Duodenal mucosa (tissue), 2 donors: ENCODE measurements around the gene CERS3.

Experiments used
- H3K27ac ChIP-seq: one replicate; pipeline ENCODE4 v1.7.0; 2013; ENCODE audit warnings: low read depth, low read length
- H3K27me3 ChIP-seq, 2 donors: one replicate each; pipeline ENCODE4 v1.7.0; 2013; ENCODE audit warnings: low read length in 2 of 2, control low read depth in 1 of 2; ENCODE audit not compliant: insufficient read depth in 2 of 2, control insufficient read depth in 1 of 2
- H3K36me3 ChIP-seq, 2 donors: one replicate each; pipeline ENCODE4 v1.7.0; 2013; ENCODE audit warnings: low read length in 2 of 2, control low read depth in 1 of 2; ENCODE audit not compliant: insufficient read depth in 2 of 2, control insufficient read depth in 1 of 2
- H3K4me1 ChIP-seq, 2 donors: one replicate each; pipeline ENCODE4 v1.7.0; 2013; ENCODE audit warnings: low read length in 2 of 2, control low read depth in 1 of 2; ENCODE audit not compliant: insufficient read depth in 2 of 2, control insufficient read depth in 1 of 2
- H3K4me3 ChIP-seq, 2 donors: one replicate each; pipeline ENCODE4 v1.7.0; 2013; ENCODE audit warnings: low read length in 2 of 2, low read depth in 1 of 2
- H3K9ac ChIP-seq, 2 donors: one replicate each; pipeline ENCODE4 v1.7.0; 2013; ENCODE audit warnings: low read length in 2 of 2, low read depth in 1 of 2
- H3K9me3 ChIP-seq, 2 donors: one replicate each; pipeline ENCODE4 v1.7.0; 2013; ENCODE audit warnings: low read length in 2 of 2, control low read depth in 1 of 2; ENCODE audit not compliant: control insufficient read depth in 1 of 2

Gene CERS3

DNA sequence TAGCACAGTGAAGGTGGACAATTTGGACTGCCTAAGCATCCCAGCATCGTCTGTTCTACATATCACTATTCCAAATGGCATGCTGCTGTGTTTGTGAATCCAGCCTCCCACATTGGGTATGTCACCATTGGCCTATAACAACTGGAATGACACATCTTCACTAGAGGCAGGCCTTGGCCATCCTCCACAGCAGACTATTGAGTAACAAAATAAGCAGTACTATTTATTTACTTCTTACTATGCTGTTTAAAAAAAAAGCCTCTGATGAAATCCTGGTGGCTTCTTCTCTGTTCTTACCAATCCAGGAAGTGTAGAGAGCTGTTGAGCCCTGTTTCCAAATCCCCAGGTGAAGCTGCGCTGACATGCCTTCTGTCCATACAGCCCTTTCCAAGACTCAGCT, 30.6 kb upstream of the CERS3 start:
- Histone ChIP-seq H3K36me3 (no peaks in the 10 kb centered on the region), H3K4me3 (no peak overlapping the region), H3K27me3 (no peaks in the 10 kb centered on the region), H3K4me1 (no peaks in the 10 kb centered on the region), H3K27ac (no peak overlapping the region), H3K9me3 (no peaks in the 10 kb centered on the region), H3K9ac (no peak overlapping the region)

DNA sequence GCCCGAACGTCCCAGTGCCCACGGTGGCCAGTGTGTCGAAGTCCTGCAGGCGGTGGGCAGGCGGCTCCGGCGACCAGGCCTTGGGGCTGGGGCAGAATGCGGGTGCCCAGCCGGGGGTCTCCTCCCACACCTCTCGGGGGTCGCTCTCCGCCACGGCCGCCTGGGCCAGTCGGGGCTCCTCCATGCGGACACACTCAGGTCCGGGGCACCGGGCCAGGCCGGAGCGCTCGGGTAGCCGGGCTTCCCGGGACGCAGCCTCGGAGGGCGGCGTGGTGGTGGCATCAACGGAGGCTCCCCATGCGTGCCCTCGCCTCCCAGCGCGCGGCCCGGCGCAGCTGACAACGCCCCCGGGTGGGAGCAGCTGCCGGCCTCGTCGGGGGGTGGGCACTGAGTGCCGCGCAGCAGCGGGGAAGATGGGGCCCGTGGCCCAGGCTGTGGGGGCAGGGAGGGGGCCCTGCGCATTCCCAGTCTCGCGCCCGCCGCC, 30.1 kb upstream of the CERS3 start:
- Histone ChIP-seq H3K4me3 (no peak overlapping the region), H3K9ac (no peak overlapping the region), H3K27me3 (no peaks in the 10 kb centered on the region), H3K27ac (no peak overlapping the region), H3K36me3 (no peaks in the 10 kb centered on the region), H3K9me3 (no peaks in the 10 kb centered on the region), H3K4me1 (no peaks in the 10 kb centered on the region)

DNA sequence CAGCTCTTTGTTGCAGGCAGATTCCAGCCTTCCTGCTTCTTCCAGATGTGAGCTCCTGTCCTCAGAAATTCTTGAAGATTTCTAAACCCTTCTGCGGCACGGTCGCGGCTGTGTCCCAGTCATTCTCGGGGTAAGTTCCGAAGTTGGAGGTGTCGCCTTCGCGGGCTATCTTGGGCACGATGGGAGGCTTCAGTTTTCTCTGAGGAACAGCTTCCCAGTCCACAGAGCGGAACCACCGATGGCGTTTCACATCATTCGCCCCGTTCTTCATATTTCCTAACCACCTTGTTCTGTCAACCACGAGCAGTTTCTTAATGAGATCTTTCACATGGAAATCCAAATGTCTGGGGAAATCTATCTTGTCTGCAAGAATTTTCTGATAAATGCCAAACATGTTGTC, 24.7 kb upstream of the CERS3 start:
- Histone ChIP-seq H3K4me1 (no peaks in the 10 kb centered on the region), H3K9ac (no peak overlapping the region), H3K27ac (no peak overlapping the region), H3K36me3 (no peaks in the 10 kb centered on the region), H3K27me3 (no peaks in the 10 kb centered on the region), H3K4me3 (no peak overlapping the region), H3K9me3 (no peaks in the 10 kb centered on the region)

DNA sequence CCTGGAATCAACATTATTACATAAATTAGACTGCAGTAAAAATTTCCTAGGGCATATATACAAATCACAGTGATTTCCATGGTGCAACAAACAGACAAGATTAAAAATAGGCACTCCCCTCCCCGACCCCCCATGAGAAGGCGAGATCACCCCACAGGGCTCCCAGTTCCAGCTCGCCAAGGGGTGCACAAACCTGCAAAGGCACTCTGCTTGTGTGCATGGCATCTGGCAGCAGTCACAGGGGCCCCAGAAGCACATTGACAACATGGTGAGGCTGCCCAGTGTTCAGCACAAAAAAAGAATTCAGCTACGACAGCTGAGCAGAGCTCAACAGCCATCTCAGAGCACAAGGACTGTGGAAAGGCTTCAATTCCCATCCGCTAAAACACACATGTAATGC, 19.2 kb upstream of the CERS3 start:
- no peaks in the 10 kb centered on the region for H3K27me3 ChIP-seq
- no peak overlapping the region for H3K27ac ChIP-seq
- H3K9ac ChIP-seq = no peak overlapping the region
- H3K4me3 ChIP-seq = no peak overlapping the region
- H3K36me3 ChIP-seq = no peaks in the 10 kb centered on the region
- H3K4me1 ChIP-seq = no peaks in the 10 kb centered on the region
- no peaks in the 10 kb centered on the region for H3K9me3 ChIP-seq

DNA sequence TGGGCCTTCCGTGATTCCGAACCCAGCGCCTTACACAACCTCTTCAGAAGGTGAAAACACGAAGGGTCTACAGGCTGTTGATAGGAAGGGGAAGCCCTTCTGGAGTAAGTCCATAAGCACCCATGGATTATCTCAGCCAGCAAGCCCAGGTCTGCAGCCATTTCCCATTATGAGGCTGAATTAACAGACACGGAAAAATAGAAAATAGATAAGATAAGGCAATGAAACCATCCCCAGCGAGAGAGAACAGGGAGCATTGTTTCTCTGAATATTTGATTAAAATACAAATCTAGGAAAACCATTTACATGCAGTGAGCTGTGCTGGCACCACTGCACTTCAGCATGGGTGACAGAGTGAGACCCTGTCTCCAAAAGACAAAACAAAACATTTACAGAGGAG, 16.2 kb upstream of the CERS3 start:
- Histone ChIP-seq H3K9ac (no peak overlapping the region), H3K4me3 (no peak overlapping the region), H3K4me1 (no peaks in the 10 kb centered on the region), H3K36me3 (no peaks in the 10 kb centered on the region), H3K27ac (no peak overlapping the region), H3K9me3 (no peaks in the 10 kb centered on the region), H3K27me3 (no peaks in the 10 kb centered on the region)

DNA sequence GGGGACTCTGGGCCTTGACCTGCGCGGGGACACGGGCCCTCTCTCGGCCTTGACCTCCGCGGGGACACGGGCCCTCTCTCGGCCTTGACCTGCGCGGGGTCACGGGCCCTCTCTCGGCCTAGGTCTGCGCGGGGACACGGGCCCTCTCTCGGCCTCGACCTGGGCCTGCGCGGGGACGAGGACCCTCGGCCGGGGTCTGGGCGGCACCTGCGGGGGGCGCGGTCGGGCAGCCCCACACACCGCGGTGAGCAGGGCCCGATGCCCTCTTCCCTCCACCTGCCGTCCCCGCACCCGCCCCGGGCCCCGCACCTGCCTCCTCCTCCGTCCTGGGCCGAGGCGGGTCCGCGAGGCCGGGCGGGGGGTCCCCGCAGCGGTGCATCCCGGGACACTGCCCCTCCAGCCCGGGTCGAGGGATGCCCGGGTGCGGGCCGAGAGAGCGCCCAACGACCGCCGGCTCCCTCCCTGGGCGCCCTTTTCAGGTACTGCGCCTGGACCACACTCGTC, 15.6 kb upstream of the CERS3 start:
- Histone ChIP-seq H3K36me3 (no peaks in the 10 kb centered on the region), H3K27me3 (no peaks in the 10 kb centered on the region), H3K27ac (no peak overlapping the region), H3K9me3 (no peaks in the 10 kb centered on the region), H3K9ac (no peak overlapping the region), H3K4me1 (no peaks in the 10 kb centered on the region), H3K4me3 (no peak overlapping the region)

DNA sequence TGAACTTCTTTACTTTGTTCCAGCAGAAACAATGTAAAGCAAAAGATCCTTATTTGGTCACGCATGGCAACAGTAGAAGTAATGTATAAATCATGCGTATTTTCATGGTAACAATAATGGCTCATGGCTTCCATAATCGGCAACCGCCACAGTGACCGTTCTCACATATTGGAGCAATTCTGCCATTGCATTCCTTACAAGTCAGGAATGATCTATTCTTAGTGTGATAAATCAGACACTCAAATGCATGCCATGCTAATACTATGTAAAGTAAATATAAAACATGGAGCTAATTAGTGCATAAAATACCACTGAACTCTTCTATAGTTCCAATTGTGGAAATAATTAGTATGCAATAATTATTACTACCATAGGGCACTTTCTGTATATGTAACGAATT, 13.5 kb upstream of the CERS3 start:
- Histone ChIP-seq H3K9ac (no peak overlapping the region), H3K36me3 (no peaks in the 10 kb centered on the region), H3K27me3 (no peaks in the 10 kb centered on the region), H3K4me1 (no peaks in the 10 kb centered on the region), H3K27ac (no peak overlapping the region), H3K4me3 (no peak overlapping the region), H3K9me3 (no peaks in the 10 kb centered on the region)

DNA sequence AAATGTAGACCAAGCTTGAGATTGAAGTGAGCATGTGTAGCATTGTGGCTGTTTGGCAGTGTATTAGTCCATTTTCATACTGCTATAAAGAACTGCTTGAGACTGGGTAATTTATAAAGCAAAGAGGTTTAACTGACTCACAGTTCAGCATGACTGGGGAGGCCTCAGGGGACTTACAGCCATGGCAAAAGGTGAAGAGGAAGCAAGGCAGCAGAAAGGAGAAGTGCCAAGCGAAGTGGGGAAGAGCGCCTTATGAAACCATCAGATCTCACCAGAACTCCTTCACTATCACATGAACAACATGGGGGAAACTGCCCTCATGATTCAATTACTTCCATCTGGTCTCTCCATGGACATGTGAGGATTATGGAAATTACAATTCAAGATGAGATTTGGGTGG, 8.6 kb upstream of the CERS3 start:
- Histone ChIP-seq H3K36me3 (no peaks in the 10 kb centered on the region), H3K27ac (no peak overlapping the region), H3K27me3 (no peaks in the 10 kb centered on the region), H3K4me3 (no peak overlapping the region), H3K4me1 (no peaks in the 10 kb centered on the region), H3K9ac (no peak overlapping the region), H3K9me3 (no peaks in the 10 kb centered on the region)

DNA sequence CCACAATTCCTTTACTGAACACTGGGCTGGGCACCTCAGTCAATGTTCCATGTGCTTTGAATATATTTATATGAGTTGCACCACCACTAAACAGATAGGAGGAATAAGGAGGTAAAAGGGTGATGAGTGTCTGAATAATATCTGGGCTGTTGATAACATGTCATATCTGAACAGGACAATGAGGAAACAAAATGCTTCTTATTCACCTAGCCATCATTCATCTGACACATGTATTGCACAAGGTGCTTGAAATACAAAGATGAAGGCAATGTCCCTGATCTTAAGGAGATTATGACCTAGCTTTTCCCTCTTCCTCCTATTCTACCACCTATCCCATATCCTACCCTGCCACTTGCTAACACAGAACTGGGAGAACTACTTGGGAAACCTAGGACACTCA, 8.0 kb upstream of the CERS3 start:
- no peaks in the 10 kb centered on the region for H3K4me1 ChIP-seq
- no peaks in the 10 kb centered on the region for H3K36me3 ChIP-seq
- no peaks in the 10 kb centered on the region for H3K27me3 ChIP-seq
- no peak overlapping the region for H3K27ac ChIP-seq
- H3K4me3 ChIP-seq = no peak overlapping the region
- H3K9ac ChIP-seq = no peak overlapping the region
- no peaks in the 10 kb centered on the region for H3K9me3 ChIP-seq

DNA sequence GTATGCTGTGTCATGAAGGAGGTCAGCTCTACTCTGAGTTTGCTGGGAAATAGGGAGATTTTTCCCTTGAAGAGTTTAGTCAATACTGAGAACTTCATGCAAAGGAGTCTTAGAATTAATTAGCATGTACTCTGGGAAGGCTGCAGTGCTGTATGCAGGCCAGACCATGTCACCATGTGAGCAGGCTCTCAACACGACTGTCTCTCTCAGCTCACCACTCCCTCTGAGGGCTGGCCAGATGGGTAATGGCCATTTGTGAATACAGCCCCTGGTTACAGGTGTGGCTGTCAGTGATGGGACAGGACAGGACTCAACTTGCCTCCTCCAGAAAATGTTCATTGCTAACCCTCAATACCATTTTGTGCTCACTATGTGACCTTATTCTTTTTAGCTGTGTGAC, 5.1 kb upstream of the CERS3 start:
- H3K9me3 ChIP-seq = no peaks in the 10 kb centered on the region
- H3K27me3 ChIP-seq = no peaks in the 10 kb centered on the region
- H3K4me3 ChIP-seq = no peak overlapping the region
- H3K36me3 ChIP-seq = no peaks in the 10 kb centered on the region
- no peak overlapping the region for H3K27ac ChIP-seq
- H3K4me1 ChIP-seq = no peaks in the 10 kb centered on the region
- no peak overlapping the region for H3K9ac ChIP-seq

DNA sequence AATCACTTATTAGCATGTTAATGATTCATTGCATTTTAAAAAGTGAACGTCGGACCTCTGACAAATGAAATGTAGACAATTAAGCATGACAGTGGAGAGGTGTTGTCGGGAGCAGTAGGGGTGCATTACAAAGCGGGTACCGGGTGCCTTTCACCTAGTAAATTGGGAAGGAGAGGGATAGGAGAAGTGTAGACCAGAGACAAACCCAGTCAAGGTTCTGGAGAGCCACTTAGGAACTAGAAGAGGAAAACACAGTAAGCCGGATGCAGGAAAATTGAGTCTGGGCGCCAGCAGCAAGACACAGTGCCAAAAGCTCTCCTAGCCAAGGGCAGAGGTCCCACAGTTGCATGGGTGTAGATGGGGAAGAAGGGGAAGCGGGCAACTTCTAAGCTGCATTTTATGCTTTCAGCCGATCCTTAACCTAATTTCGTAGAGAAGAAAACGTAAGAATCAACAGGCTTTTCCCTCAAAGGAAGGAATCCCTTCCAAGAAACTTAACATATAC, 3.1 kb upstream of the CERS3 start:
- H3K9ac ChIP-seq = no peak overlapping the region
- H3K4me1 ChIP-seq = no peaks in the 10 kb centered on the region
- no peaks in the 10 kb centered on the region for H3K9me3 ChIP-seq
- H3K27me3 ChIP-seq = no peaks in the 10 kb centered on the region
- H3K4me3 ChIP-seq = no peak overlapping the region
- H3K27ac ChIP-seq = no peak overlapping the region
- no peaks in the 10 kb centered on the region for H3K36me3 ChIP-seq
